ENCODE measurements around the gene EPB41L1.

EPB41L1 gene

GRCh38 chr20:36262440-36262839 is 107.9 kb downstream of the EPB41L1 start:
- no peaks in the 10 kb centered on the region; the same call in none of the 2 replicates for H3K27me3 ChIP-seq (replicated peaks; ENCODE audit: control insufficient read depth, insufficient read depth, low read length)
- no peaks in the 10 kb centered on the region for H3K36me3 ChIP-seq (ENCODE audit: control insufficient read depth, insufficient read depth, low read length)
- H3K4me3 ChIP-seq (replicated peaks; ENCODE audit: low read depth, low read length), result no peak overlapping the region
- no peak for DNase-seq (ENCODE audit: extremely low read depth, insufficient read length)
- no peak for TF ChIP-seq CTCF (IDR thresholded peaks at IDR 0.05; ENCODE audit: insufficient read depth, low read length, poor library complexity, severe bottlenecking)

- DNase-seq (ENCODE audit: extremely low read depth, insufficient read length), result no peak
- H3K36me3 ChIP-seq (ENCODE audit: control insufficient read depth, insufficient read depth, low read length), result no peaks in the 10 kb centered on the region
- no peaks in the 10 kb centered on the region; the same call in none of the 2 replicates for H3K27me3 ChIP-seq (replicated peaks; ENCODE audit: control insufficient read depth, insufficient read depth, low read length)
- no peak overlapping the region for H3K4me3 ChIP-seq (replicated peaks; ENCODE audit: low read depth, low read length)
- TF ChIP-seq CTCF (IDR thresholded peaks at IDR 0.05; ENCODE audit: insufficient read depth, low read length, poor library complexity, severe bottlenecking), result no peak
Observed at GRCh38 chr20:36264426-36265246, 110.1 kb downstream of the EPB41L1 start.

- Histone ChIP-seq H3K36me3 (ENCODE audit: control insufficient read depth, insufficient read depth, low read length) (no peaks in the 10 kb centered on the region), H3K27me3 (replicated peaks; ENCODE audit: control insufficient read depth, insufficient read depth, low read length) (no peaks in the 10 kb centered on the region; the same call in none of the 2 replicates), H3K4me3 (replicated peaks; ENCODE audit: low read depth, low read length) (no peak overlapping the region)
- no peak for DNase-seq (ENCODE audit: extremely low read depth, insufficient read length)
- TF ChIP-seq CTCF (IDR thresholded peaks at IDR 0.05; ENCODE audit: insufficient read depth, low read length, poor library complexity, severe bottlenecking), result no peak
Observed at GRCh38 chr20:36266189-36266588, 111.6 kb downstream of the EPB41L1 start.

- H3K36me3 ChIP-seq (ENCODE audit: control insufficient read depth, insufficient read depth, low read length), result no peaks in the 10 kb centered on the region
- TF ChIP-seq CTCF (IDR thresholded peaks at IDR 0.05; ENCODE audit: insufficient read depth, low read length, poor library complexity, severe bottlenecking), result no peak
- no peak for DNase-seq (ENCODE audit: extremely low read depth, insufficient read length)
- no peaks in the 10 kb centered on the region; the same call in none of the 2 replicates for H3K27me3 ChIP-seq (replicated peaks; ENCODE audit: control insufficient read depth, insufficient read depth, low read length)
- no peak overlapping the region for H3K4me3 ChIP-seq (replicated peaks; ENCODE audit: low read depth, low read length)
Observed at GRCh38 chr20:36267605-36268381, 113.3 kb downstream of the EPB41L1 start.

GRCh38 chr20:36268440-36269342 is 114.2 kb downstream of the EPB41L1 start:
- H3K27me3 ChIP-seq (replicated peaks; ENCODE audit: control insufficient read depth, insufficient read depth, low read length), result no peaks in the 10 kb centered on the region; the same call in none of the 2 replicates
- no peaks in the 10 kb centered on the region for H3K36me3 ChIP-seq (ENCODE audit: control insufficient read depth, insufficient read depth, low read length)
- H3K4me3 ChIP-seq (replicated peaks; ENCODE audit: low read depth, low read length), result no peak overlapping the region
- no peak for DNase-seq (ENCODE audit: extremely low read depth, insufficient read length)
- TF ChIP-seq CTCF (IDR thresholded peaks at IDR 0.05; ENCODE audit: insufficient read depth, low read length, poor library complexity, severe bottlenecking), result no peak

Data from GM06990 (cell line).